ENCODE results near the gene CEACAM21. TPM values are rescaled to one million over a fixed set of nuclear protein-coding genes. Genes with fewer than 3 reads are reported as not detected.

CEACAM21 gene
- polyA plus RNA-seq, 1 of the 3 experiments (the other 2 are of a cell fraction): not detected

DNA sequence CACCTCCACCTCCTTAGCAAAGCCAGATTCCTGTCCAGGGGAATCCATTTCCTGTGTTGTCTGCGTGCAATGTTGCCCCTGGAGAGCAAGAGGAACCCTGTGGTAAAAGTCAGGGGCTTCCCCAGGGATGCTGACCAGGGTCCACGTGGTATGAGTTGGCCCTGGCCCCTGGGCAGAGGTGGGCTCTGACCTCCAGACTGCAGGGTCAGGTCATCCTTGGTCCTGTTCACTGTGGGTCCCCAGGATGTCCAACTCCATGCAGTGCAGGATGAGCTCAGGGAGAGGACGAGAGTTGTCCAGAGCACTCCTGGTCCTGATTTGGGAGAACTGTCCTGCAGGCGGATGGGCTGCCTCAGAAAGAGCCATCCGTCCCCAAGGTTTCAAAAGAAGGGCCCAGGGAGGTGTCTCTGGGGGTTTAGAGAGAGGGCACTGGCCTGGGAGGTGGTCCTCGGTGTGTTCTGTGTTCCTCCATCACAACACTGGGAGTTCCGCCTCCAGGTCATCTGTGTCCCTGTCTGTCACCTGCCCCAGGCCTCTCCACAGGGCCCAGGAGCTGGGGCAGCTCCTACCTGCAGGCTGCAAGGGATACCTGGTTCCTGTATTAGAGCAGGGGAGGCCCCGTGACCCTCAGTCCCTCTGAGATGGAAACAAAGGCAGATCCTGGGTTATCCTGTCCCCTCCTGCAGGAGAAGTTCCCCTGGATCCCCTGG, 52.2 kb downstream of the CEACAM21 start:
- CTCF ChIA-PET: interaction anchor here (4.3 kb wide), 1 partner anchor 13 kb away, joined by 21 read pairs; no protein-coding TSS in a partner anchor
- no peak for TF ChIP-seq TCF12 (IDR thresholded peaks at IDR 0.05)
- no peak for TF ChIP-seq NFIC (IDR thresholded peaks at IDR 0.05; ENCODE audit: borderline replicate concordance)
- TF ChIP-seq MXI1 (IDR thresholded peaks at IDR 0.05; ENCODE audit: low read depth, low read length): no peak
- TF ChIP-seq RCOR1 (IDR thresholded peaks at IDR 0.05; ENCODE audit: low read length): no peak
- TF ChIP-seq, protein P1, sequence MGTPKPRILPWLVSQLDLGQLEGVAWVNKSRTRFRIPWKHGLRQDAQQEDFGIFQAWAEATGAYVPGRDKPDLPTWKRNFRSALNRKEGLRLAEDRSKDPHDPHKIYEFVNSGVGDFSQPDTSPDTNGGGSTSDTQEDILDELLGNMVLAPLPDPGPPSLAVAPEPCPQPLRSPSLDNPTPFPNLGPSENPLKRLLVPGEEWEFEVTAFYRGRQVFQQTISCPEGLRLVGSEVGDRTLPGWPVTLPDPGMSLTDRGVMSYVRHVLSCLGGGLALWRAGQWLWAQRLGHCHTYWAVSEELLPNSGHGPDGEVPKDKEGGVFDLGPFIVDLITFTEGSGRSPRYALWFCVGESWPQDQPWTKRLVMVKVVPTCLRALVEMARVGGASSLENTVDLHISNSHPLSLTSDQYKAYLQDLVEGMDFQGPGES (IDR thresholded peaks at IDR 0.05; ENCODE audit: low read depth, low read length): no peak
- no peak for TF ChIP-seq EP300 (IDR thresholded peaks at IDR 0.05; ENCODE audit: borderline replicate concordance in 1 of 2, low read depth in 1 of 2, low read length in 1 of 2)
- TF ChIP-seq RXRA (IDR thresholded peaks at IDR 0.05; ENCODE audit: borderline replicate concordance, low read depth): no peak
- H2AFZ ChIP-seq (ENCODE audit: low read depth): no peak overlapping the region
- no peaks in the 10 kb centered on the region for H3K79me2 ChIP-seq (ENCODE audit: insufficient read depth)
- H3F3A ChIP-seq (replicated peaks; ENCODE audit: insufficient read depth): no peaks in the 10 kb centered on the region
- 3% methylated on average over 5 of the region's 8 CpGs for WGBS (ENCODE audit: low lambda C conversion rate)
- no peaks in the 10 kb centered on the region for H3K36me3 ChIP-seq (replicated peaks in 1 of 2; ENCODE audit: control insufficient read depth in 1 of 2, insufficient read depth in 2 of 2, low read length in 1 of 2)
- no peak overlapping the region for H3K9ac ChIP-seq
- H3K4me1 ChIP-seq (ENCODE audit: control insufficient read depth in 1 of 2, insufficient read depth in 2 of 2, low read depth in 1 of 2, low read length in 1 of 2): no peaks in the 10 kb centered on the region
- POLR2A ChIA-PET: no interaction called here
- H3K9me2 ChIP-seq: no peaks in the 10 kb centered on the region
- no peak overlapping the region for H3K4me2 ChIP-seq
- no peak overlapping the region for H3K4me3 ChIP-seq (ENCODE audit: low read depth in 2 of 2, low read length in 1 of 2)
- H3K9me3 ChIP-seq: no peaks in the 10 kb centered on the region
- no peak overlapping the region for H3K27ac ChIP-seq (ENCODE audit: low read depth in 2 of 2, low read length in 1 of 2)
- no peak for DNase-seq
- H3K27me3 ChIP-seq (ENCODE audit: insufficient read depth): 0 out of 2 replicates have a peak, but pooled peaks cover 9% of the 10 kb centered on the region
- H4K20me1 ChIP-seq (ENCODE audit: insufficient read depth): no peaks in the 10 kb centered on the region

Other genes with a start within 250 kb of the CEACAM21 start
- 13.5 and 25.5 TPM in 2 replicates for gene TGFB1, start 222.2 kb upstream of the CEACAM21 start, polyA plus RNA-seq (2012; rRNA removed)
- gene B9D2, start 212.0 kb upstream of the CEACAM21 start, polyA plus RNA-seq (2012; rRNA removed): 9.0 and 13.3 TPM in 2 replicates
- gene TMEM91, start 199.6 kb upstream of the CEACAM21 start, polyA plus RNA-seq (2012; rRNA removed): 5.1 and 5.7 TPM in 2 replicates
- 71.3 and 74.1 TPM in 2 replicates for gene EXOSC5, start 178.8 kb upstream of the CEACAM21 start, polyA plus RNA-seq (2012; rRNA removed)
- 16.3 and 30.9 TPM in 2 replicates for gene BCKDHA, start 178.3 kb upstream of the CEACAM21 start, polyA plus RNA-seq (2012; rRNA removed)
- gene B3GNT8, start 148.8 kb upstream of the CEACAM21 start, polyA plus RNA-seq (2012; rRNA removed): not detected in 2 replicates
- gene DMAC2, start 136.3 kb upstream of the CEACAM21 start, polyA plus RNA-seq (2012; rRNA removed): 70.2 and 71.4 TPM in 2 replicates
- not detected in 2 replicates for gene ERICH4, start 133.0 kb upstream of the CEACAM21 start, polyA plus RNA-seq (2012; rRNA removed)
- not detected in 2 replicates for gene CEACAM4, start 50.9 kb downstream of the CEACAM21 start, polyA plus RNA-seq (2012; rRNA removed)
- not detected in 2 replicates for gene CEACAM7, start 112.1 kb downstream of the CEACAM21 start, polyA plus RNA-seq (2012; rRNA removed)
- gene CEACAM5, start 132.5 kb downstream of the CEACAM21 start, polyA plus RNA-seq (2012; rRNA removed): not detected in 2 replicates
- not detected in 2 replicates for gene CEACAM6, start 179.4 kb downstream of the CEACAM21 start, polyA plus RNA-seq (2012; rRNA removed)
- not detected in 2 replicates for gene CEACAM3, start 220.4 kb downstream of the CEACAM21 start, polyA plus RNA-seq (2012; rRNA removed)